D721Med (cell line): ENCODE data around the gene RTN1.

Source experiments
- DNase-seq: peaks from one replicate; pipeline ENCODE4 v3.0.0; 2011; ENCODE audit warnings: low spot score; ENCODE audit not compliant: insufficient read length
- FAIRE-seq: peaks from 2 replicates; lab custom pipeline; 2011; peaks lifted over from hg19 to GRCh38; lab: Jason Lieb, UNC
- TF ChIP-seq, protein P1 (sequence below): IDR thresholded peaks from 2 replicates; pipeline ENCODE4 v1.5.1; 2012; ENCODE audit warnings: mild to moderate bottlenecking, control low read depth; ENCODE audit not compliant: insufficient read depth; ENCODE audit errors: missing control alignments

RTN1 gene

DNA sequence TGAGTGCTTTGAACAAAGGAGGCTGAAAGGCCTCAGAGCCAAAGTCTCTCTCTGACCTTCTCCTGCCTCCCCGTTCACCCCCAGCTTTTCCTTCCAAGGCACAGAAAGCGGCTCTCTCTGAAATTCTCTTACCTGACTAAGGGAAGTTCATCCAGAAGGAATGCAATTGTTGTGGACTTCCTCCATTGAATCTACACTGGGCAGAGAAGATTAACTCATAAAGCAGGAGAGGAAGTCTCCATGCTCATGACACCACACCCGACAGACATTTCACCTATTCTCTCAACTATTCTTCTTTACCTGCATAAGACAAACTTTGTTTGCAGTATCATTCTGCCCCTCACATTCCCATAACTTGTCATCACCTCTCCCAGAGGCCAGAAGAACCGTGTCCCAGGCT is 164.7 kb downstream of the RTN1 start:
- no peak for FAIRE-seq
- TF ChIP-seq, protein P1, sequence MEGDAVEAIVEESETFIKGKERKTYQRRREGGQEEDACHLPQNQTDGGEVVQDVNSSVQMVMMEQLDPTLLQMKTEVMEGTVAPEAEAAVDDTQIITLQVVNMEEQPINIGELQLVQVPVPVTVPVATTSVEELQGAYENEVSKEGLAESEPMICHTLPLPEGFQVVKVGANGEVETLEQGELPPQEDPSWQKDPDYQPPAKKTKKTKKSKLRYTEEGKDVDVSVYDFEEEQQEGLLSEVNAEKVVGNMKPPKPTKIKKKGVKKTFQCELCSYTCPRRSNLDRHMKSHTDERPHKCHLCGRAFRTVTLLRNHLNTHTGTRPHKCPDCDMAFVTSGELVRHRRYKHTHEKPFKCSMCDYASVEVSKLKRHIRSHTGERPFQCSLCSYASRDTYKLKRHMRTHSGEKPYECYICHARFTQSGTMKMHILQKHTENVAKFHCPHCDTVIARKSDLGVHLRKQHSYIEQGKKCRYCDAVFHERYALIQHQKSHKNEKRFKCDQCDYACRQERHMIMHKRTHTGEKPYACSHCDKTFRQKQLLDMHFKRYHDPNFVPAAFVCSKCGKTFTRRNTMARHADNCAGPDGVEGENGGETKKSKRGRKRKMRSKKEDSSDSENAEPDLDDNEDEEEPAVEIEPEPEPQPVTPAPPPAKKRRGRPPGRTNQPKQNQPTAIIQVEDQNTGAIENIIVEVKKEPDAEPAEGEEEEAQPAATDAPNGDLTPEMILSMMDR: no peak
- no peak for DNase-seq

DNA sequence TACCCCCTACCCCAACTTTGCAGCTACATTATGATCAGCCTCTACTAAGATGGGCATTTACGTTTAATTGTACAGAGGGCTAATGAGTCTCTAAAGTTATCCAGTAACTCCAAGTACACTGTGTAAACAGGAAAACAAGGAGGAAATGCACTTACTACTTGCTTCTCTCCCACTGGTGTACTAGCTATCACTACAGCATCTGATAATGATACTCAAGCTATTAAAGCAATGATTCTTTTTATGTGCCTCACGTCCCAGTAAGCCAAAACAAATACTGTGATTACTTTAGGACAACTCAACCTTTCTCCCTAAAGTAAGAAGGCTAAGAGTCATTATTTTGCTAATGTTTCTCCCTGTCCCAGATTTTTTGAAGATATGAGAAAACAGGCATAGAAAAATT is 165.3 kb downstream of the RTN1 start:
- no peak for FAIRE-seq
- TF ChIP-seq, protein P1: no peak
- no peak for DNase-seq

DNA sequence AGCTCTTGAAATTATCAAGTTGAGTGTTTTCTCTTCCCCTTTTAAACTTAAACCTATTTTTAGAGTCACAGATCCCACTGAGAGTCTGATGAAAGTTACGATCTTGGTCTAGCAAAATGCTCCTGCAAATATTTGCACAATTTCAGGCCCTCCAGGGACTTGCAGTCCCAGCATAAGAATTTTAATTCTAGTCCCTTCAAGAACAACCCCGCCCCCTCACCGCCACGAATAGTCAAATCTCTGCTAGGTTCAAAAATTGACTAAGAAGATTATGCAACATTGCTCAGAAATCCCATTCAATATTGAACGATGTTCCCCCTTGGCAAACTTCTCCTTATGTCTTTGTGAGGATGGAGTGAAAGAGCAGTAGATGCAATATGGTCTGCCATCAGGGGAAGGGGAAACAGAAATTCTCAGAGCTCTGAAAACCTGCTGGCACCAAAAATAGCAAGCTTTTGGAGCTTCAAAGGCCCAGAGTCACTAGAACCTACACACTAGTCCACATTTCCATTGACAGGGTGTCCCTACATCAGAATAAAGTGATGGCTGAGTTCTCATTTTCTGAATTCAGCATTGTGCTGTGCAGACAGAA is 166.4 kb downstream of the RTN1 start:
- DNase-seq (no peak), FAIRE-seq (no peak)
- TF ChIP-seq, protein P1: no peak

DNA sequence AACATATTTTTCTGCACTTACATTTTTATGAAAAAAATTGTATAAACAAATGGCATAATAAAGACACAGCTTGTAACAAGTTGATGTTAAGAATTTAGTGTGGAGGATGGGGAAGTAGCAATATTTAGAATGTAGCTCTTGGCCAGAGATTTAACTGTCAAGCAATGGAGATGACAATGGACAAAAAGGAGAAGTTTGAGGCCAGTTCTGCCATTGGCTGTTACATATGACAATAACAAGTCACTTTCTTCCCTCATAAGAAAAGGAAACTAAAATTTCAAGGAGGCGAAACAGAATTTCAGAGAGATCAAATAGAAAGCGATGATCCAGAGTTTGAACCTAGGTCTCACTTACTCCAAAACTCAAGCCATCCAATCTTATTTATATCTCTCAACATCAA is 171.1 kb downstream of the RTN1 start:
- TF ChIP-seq, protein P1: no peak
- no peak for FAIRE-seq

DNA sequence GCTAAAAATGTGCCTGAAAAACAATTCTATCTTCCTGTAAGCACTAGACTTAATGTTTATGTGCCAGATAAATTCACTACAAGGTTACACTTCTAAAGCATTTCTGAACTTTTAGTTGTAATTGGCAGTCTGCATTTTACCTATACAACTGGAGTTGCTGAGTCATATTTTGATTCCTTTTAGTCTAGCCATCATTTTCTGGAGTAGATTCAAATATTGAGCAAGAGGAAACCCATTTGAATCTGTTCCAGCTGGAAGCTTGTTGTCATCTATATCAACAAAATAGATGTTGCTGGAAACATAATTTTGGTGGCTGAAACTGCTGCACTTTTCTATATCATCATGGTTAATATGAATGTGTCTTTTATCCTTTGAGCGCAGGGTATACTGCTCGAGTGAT is 171.8 kb downstream of the RTN1 start:
- no peak for FAIRE-seq
- TF ChIP-seq, protein P1: no peak
- DNase-seq: no peak

More for the DNA sequence above, 171.1 kb downstream of the RTN1 start:
- no peak for DNase-seq

DNA sequence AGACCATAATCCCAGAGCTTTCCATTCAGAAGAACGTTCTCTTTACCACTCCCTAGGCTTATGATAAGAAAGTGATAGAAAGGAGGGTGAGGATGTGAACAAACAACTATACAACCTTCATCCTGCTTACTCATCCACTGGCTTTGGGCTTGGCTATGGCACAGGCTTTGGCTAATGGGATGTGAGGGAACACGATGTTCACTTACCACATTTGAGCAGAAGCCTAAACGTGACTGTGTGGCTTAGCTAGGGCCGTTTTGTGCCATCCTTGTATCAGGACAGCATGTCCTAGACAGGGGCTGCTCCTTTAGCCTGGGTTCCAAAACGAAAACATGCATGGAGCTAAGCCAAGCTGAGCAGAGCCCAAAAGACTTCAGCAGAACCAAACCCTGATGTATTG is 175.4 kb downstream of the RTN1 start:
- no peak for DNase-seq
- FAIRE-seq: no peak

DNA sequence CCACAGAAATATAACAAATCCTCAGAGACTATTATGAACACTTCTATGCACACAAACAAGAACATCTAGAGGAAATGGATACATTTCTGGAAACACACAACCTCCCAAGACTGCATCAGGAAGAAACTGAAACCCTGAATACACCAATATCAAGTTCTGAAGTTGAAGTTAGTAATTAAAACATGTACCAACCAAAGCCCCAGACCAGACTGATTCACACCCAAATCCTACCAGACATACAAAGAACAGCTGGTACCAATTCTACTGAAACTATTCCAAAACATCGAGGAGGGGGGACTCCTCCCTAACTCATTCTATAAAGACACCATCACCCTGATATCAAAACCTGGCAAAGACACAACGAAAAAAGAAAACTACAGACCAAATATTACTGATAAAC is 179.3 kb downstream of the RTN1 start:
- no peak for DNase-seq
- TF ChIP-seq, protein P1: no peak
- FAIRE-seq: no peak

More for the DNA sequence above, 175.4 kb downstream of the RTN1 start:
- TF ChIP-seq, protein P1: no peak
